HEK293 (cell line): ENCODE measurements around the gene ISCU.
A peak's percentile ranks its signal among the peaks of the same experiment; 100 is the strongest.

Experiments used
- CTCF ChIA-PET: fragments of 350-600 bp; formaldehyde crosslinking; extraction: SDS; loops from one replicate; lab custom pipeline; 2021; ENCODE audit warnings: antibody characterized with exemption; lab: Yijun Ruan, JAX
- POLR2A ChIA-PET: fragments of 300-600 bp; formaldehyde crosslinking; extraction: SDS; loops from one replicate; lab custom pipeline; 2020; ENCODE audit warnings: antibody characterized with exemption, inconsistent platforms; lab: Yijun Ruan, JAX
- H3K27ac ChIP-seq: fragments of 200-500 bp; sonication (Bioruptor generic); 2 replicates; pipeline ENCODE4 v1.5.1; 2014; ENCODE audit warnings: low read depth, low read length, control low read depth, inconsistent platforms; ENCODE audit errors: extremely low read depth
- H3K36me3 ChIP-seq, 2 experiments: fragments of 200-500 bp in 1 of 2; sonication (Bioruptor generic) in 1 of 2; 1 replicate in 1 of 2; 2 replicates in 1 of 2; pipeline ENCODE4 v1.5.1; 2014 to 2017; ENCODE audit warnings: inconsistent platforms in 2 of 2, low read length in 2 of 2; ENCODE audit not compliant: control insufficient read depth in 2 of 2, insufficient read depth in 1 of 2
- H3K4me1 ChIP-seq: fragments of 200-500 bp; sonication (Bioruptor generic); 2 replicates; pipeline ENCODE4 v1.5.1; 2014; ENCODE audit warnings: mild to moderate bottlenecking, low read length, inconsistent platforms; ENCODE audit not compliant: control insufficient read depth, insufficient read depth
- H3K4me3 ChIP-seq: 2 replicates; pipeline ENCODE4 v1.5.1; 2011; ENCODE audit warnings: low read depth, mild to moderate bottlenecking, control low read depth, low read length, moderate library complexity
- H3K9me3 ChIP-seq: fragments of 200-500 bp; sonication (Bioruptor generic); 2 replicates; pipeline ENCODE4 v1.5.1; 2014; ENCODE audit warnings: low read depth, low read length, inconsistent platforms; ENCODE audit not compliant: control insufficient read depth, insufficient read depth
- BCL11A ChIP-seq: fragments of 450-650 bp; formaldehyde crosslinking; IDR thresholded peaks from 2 replicates; pipeline ENCODE4 v1.5.1; 2016; ENCODE audit warnings: low read depth, missing biosample characterization, missing genetic modification characterization
- PATZ1 ChIP-seq: fragments of 450-650 bp; formaldehyde crosslinking; IDR thresholded peaks from 2 replicates; pipeline ENCODE4 v1.5.1; 2016; ENCODE audit warnings: missing biosample characterization, missing genetic modification characterization
- ZNF146 ChIP-seq: fragments of 450-650 bp; formaldehyde crosslinking; IDR thresholded peaks from 2 replicates; pipeline ENCODE4 v1.5.1; 2016; ENCODE audit warnings: missing biosample characterization, missing genetic modification characterization
- ZNF18 ChIP-seq: fragments of 450-650 bp; formaldehyde crosslinking; IDR thresholded peaks from 2 replicates; pipeline ENCODE4 v1.5.1; 2016; ENCODE audit warnings: missing biosample characterization, missing genetic modification characterization
- ZNF274 ChIP-seq, 2 experiments: fragments of 200-500 bp in 1 of 2; fragments of 450-650 bp in 1 of 2; sonication (Bioruptor generic) in 1 of 2; formaldehyde crosslinking in 1 of 2; IDR thresholded peaks; 2 replicates each; pipeline versions ENCODE4 v1.5.1 to v1.6.1; 2014 to 2016; ENCODE audit warnings: borderline replicate concordance in 1 of 2, inconsistent platforms in 1 of 2, low read length in 1 of 2, missing biosample characterization in 1 of 2, missing genetic modification characterization in 1 of 2
- ZNF311 ChIP-seq: fragments of 450-650 bp; formaldehyde crosslinking; IDR thresholded peaks from 2 replicates; pipeline ENCODE4 v1.5.1; 2017; ENCODE audit warnings: missing biosample characterization, missing genetic modification characterization, borderline replicate concordance
- ZNF37A ChIP-seq: fragments of 450-650 bp; IDR thresholded peaks from 2 replicates; pipeline ENCODE4 v1.5.1; 2018; ENCODE audit warnings: missing biosample characterization, missing genetic modification characterization
- ZNF580 ChIP-seq: fragments of 450-650 bp; formaldehyde crosslinking; IDR thresholded peaks from 2 replicates; pipeline ENCODE4 v1.5.1; 2016; ENCODE audit warnings: missing biosample characterization, missing genetic modification characterization
- ZSCAN4 ChIP-seq: fragments of 450-650 bp; formaldehyde crosslinking; IDR thresholded peaks from 2 replicates; pipeline ENCODE4 v1.5.1; 2017; ENCODE audit warnings: missing biosample characterization, missing genetic modification characterization

ISCU gene

GRCh38 chr12:108594960-108595710, 32.7 kb downstream of the ISCU start (continued):
- 0 out of 2 replicates have a peak, but pooled peaks have one; percentile 24 for TF ChIP-seq ZNF580 (tag by site-specific recombination)
- peak; percentile 28; the same call in 1 of the 2 replicates for TF ChIP-seq ZNF18 (tag by site-specific recombination)
- peak; percentile 54; the same call in 1 of the 2 replicates for TF ChIP-seq ZNF311 (tag by site-specific recombination)
- TF ChIP-seq ZNF146 (tag by site-specific recombination): 0 out of 2 replicates have a peak, but pooled peaks have one; percentile 3

- H3K36me3 ChIP-seq: no peaks in the 10 kb centered on the region
- H3K4me3 ChIP-seq: no peak overlapping the region
- H3K9me3 ChIP-seq: no peaks in the 10 kb centered on the region
- no peaks in the 10 kb centered on the region for H3K4me1 ChIP-seq
- CTCF ChIA-PET: interaction anchor here (3.5 kb wide), 1 partner anchor 22 kb away, joined by 15 read pairs; no protein-coding TSS in a partner anchor
- POLR2A ChIA-PET: no interaction called here
- TF ChIP-seq ZSCAN4 (peak; percentile 95), BCL11A (tag by site-specific recombination) (no peak), ZNF274 (IDR thresholded peaks at IDR 0.05; ENCODE audit: low read length) (no peak), ZNF274 (tag by site-specific recombination; IDR thresholded peaks at IDR 0.05; ENCODE audit: borderline replicate concordance) (no peak)
- H3K27ac ChIP-seq: no peak overlapping the region
Measured at GRCh38 chr12:108595711-108596647, 33.6 kb downstream of the ISCU start.

GRCh38 chr12:108596854-108597558, 34.6 kb downstream of the ISCU start:
- Histone ChIP-seq H3K9me3 (no peaks in the 10 kb centered on the region), H3K4me3 (no peak overlapping the region), H3K4me1 (no peaks in the 10 kb centered on the region), H3K27ac (no peak overlapping the region), H3K36me3 (no peaks in the 10 kb centered on the region)
- ChIA-PET POLR2A (no interaction called here), CTCF (interaction anchor here (0.6 kb wide), 1 partner anchor 706 kb away, joined by 3 read pairs; no protein-coding TSS in a partner anchor)
- TF ChIP-seq ZSCAN4 (0 out of 2 replicates have a peak, but pooled peaks have one; percentile 9), PATZ1 (tag by site-specific recombination) (0 out of 2 replicates have a peak, but pooled peaks have one; percentile 33), ZNF37A (tag by site-specific recombination) (no peak)
